ENCODE measurements around the gene ADAMTSL2.

Gene ADAMTSL2

DNA sequence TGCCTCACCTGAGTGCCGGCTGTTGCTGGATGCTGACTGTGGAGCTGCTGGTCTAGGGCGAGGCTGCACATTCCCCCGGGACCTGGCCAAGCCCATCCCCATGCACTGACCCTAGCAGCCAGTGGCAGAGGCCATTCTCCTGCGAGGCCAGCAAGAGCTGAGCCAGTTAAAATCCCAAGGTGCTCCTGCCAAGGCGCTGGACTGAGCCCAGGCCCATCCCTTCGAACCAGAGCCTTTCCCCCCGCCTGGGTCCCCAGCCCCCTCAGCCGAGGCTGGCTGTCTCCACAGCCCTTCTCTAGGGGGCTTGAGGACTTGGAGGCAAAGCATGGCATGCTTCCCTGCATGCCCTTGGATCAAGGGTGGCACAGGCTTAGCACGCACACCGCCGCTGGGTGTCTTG is 1.6 kb downstream of the ADAMTSL2 start:
- DNase-seq = no peak

DNA sequence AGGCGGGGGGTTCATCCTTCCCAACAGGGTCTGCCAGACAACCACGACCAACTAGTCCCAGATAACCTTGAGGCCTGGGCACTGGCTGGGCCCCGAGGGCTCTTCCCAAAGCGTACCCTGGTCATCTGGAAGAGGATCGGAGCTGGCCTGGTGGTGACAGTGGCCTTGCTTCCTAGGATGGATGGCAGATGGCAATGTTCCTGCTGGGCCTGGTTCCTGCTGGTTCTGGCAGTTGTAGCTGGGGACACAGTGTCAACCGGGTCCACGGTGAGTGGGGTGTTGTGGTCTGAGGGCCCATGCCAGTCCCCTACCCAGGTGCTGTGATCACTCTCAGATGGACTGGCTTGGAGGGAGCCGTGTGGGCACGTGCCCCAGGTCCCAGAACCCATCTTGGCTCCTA is 2.0 kb downstream of the ADAMTSL2 start:
- no peak for DNase-seq

DNA sequence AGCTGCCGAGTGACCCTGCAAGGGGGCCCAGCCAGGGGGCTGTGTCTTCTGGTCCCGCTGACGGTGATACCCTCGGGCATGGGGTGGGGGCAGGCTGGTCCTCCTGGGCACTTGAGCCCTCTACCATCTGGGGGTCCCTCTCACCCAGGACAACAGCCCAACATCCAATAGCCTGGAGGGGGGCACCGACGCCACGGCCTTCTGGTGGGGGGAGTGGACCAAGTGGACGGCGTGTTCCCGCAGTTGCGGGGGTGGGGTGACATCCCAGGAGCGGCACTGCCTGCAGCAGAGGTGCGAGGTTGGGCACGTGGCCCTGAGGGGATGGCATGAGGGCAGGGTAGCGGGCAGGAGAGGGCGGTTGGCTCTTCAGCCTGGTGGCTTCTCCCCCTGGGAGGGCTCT is 2.8 kb downstream of the ADAMTSL2 start:
- no peak for DNase-seq

DNA sequence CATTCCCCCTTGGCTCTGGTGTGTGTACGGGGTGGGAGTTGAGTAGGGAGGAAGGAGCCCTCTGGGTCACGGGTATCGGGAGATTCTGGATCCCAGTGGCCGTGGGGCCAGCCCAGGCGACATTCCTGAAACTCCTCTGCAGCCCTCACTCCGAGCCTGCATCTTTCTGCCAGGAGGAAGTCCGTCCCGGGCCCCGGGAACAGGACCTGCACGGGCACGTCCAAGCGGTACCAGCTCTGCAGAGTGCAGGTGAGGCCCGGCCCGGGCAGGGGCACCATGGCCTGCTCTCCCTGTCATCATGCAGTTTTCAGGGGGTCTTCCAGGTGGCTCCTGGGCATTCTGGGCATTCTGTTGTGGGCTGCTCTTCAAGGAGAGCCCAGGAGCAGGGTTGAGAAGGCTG is 3.7 kb downstream of the ADAMTSL2 start:
- no peak for DNase-seq

DNA sequence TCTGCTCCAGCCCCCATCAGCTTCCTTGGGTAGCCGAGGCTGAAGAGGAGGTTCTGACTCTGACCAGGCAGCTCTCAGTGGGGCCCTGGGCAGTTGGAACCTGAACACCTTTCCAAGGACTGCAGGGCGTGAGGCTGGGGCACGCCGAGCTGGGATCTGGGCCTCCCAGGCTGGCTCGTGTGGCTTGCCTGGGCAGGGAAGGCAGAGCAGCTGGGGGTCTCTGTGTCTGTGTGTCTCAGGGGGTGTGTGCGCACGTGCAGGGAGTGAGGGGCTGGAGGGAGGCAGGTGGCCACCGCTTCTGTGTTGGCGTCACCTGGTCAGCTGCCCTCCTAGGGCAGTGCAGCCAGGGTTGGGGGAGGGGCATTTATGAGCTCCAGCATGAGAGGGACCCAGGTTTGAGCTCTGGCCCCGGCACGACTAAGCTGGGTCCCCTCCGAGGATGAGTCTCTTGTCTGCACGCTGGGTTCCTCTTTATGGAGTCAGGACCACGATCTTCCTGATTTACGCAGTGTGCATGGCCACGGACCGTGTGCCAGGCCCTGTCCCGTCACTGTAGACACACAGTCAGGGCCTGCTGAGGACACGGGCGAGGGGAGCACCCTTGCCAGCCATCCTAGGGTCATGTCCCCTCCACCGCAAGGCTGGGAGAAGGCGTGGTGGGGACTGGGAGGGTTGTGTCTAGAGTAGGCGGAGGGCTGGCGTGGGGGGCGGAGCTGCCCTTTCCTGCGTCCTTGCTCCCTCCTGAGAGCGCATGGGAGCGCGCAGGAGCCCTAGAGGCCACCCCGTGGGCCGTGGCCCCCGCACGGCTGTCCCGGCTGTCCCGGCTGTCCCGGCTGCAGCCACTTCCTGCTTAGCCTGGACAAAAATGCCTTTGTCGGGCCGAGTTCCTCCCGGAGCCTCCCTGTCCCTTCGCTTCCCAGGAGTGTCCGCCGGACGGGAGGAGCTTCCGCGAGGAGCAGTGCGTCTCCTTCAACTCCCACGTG is 4.6 kb downstream of the ADAMTSL2 start:
- no peak for DNase-seq

DNA sequence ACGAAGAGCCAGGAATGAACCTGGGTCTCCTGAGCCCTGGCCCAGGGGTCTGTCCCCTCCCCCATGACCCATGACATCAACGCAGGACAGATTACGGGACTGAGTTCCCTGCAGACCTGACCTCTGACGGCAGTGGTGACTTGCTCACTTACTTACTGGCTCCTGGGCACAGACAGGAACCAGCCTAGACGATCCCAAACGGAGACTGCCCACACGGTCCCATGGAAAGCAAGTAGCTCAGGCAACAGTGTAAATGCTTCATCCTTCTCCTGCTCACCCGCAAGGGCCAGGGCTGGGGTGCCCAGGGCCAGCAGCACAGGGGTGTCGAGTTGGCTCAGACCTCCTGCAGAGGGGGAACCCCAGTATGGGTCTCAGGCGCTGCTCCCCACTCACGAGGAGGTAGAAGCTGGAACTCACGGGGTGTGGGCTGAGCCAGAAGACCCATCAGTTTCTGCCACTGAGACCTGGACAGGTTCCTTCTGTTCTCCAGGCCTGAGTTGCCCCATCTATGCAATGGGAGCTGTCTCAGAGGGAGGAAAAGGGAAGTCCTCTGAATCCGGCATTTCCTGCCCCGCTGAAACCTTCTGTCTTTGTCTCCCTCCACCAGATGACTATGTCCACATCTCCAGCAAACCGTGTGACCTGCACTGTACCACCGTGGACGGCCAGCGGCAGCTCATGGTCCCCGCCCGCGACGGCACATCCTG is 5.6 kb downstream of the ADAMTSL2 start:
- no peak for DNase-seq

DNA sequence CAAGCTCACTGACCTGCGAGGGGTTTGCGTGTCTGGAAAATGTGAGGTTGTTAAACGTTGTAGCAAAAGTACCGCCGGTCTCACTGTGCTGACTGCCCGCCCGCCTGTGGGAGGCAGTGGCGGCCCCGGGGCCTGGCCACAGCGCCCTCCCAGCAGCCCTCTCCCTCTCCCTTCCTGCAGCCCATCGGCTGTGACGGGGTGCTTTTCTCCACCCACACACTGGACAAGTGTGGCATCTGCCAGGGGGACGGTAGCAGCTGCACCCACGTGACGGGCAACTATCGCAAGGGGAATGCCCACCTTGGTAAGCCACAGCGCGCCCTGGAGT is 6.2 kb downstream of the ADAMTSL2 start:
- no peak for DNase-seq

DNA sequence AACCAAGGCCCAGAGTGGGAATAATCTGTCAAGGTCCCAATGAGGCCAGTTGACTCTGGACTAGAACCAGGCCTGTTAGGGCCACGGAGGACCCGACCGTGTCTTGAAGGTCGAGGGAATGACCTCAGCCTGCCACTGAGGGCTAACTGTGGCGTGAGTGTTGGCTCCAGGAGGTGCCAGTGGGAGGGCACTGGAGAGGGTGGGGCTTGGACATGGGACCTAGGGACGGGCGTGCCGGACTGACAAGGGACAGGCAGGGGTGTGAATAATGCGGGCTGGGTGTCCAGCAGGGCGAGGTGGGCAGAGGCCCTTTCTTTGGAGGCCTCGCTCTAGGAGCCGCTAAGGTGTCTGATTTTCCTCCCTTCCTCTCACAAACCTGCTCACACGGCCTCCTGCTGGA is 7.5 kb downstream of the ADAMTSL2 start:
- DNase-seq = no peak

DNA sequence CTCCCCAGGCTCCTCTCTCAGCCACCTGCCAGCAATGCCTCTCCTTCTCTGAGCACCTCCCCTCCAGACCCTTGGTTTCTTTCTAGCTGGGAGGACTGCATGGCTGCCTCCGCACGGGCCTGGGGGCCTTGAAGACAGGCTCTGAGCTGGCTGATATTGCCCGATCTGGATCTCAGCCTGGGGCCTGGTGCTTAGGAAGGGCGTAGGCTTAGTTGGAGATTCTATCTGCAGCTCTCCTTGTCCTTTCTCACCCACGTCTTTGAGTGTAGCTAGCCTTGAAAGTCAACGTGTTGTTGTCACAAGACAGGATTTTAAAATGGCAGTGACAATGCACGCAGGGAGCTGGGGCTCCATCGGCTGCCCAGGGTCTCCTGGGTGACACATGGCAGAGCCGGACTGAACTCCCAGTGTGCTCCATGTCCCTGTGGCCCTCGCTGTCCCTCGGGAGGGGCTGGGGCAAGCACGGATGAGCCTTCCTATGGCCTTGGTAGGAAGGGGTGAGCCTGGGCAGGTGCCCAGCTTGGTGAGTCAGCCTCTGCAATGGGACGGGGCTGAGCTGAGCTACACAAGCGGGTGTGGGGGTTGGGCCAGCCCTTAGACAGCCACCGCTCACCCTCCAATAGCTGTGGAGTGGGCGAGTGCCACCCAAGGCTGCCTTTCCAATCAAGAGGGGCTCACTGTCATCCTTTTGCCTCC is 9.4 kb downstream of the ADAMTSL2 start:
- no peak for DNase-seq

DNA sequence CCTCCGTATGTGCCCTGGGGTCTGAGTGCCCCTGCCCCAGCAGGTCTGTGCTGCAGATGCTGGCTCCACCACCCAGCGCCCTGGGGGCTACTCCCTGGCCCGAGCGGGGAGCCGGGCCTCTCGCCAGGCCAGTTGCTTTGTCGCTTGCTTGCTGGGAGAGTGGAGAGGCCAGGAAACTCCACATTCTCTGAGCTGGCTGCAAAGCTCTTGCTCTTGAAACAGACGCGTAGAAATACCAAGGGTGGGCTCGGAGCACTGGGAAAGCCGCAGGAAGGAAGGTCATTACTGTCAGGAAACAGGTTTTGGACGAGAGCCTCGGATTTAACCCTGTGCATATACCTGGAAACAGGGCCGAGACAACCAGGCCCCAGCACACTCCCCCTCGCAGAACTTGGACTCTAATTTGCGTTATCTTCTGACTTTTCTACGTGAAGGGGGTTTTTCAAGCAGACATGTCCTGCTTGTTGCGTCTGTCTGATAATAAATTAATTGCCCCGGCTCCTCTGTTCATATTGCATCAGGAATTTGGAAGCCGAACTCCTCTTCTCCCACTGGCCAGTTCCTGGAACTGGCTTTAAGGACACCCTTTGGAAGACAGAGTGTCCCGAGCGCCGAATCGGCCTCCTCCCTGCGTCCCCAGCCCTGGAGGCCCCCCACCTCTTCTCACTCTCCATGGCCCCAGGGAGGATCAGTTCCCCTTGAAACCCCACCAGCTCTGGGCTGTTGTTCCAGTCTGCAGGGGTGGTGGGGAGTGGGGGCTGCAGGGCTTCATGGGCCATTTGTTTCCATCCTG is 11.2 kb downstream of the ADAMTSL2 start:
- DNase-seq = no peak

DNA sequence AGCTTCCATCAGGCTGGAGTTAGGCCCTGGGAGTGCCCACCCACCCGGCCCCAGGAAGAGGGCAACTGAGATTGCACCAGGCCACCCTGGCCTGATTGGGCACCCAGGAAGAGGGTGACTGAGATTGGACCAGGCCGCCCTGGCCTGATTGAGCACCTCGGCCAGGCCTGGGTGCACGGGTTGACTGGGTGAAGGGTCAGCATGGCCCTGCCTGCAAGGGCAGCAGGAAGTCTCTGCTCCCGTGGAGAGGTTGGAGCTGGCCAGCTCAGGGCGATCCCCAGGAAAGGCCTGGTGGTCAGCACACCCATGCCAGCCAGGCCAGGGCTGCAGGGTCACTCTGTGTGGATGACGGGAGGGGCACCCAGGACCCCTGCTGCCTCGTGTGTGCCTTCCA is 11.8 kb downstream of the ADAMTSL2 start:
- DNase-seq = no peak

DNA sequence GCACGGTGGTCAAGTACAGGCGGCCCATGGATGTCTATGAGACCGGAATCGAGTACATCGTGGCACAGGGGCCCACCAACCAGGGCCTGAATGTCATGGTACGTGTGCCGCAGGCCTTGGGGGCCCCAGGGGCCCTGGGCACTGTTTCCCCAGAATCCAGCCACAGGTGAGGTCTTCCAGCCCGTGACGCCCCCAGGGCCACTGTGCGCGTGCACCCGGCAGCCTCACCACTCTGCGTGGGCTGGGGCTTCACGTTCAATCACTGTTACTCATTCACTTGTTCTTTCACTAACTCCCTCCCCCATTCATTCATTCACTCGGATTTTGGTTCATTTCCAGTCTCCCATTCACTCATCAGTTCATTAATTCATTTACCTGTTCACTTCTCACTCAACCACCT is 12.6 kb downstream of the ADAMTSL2 start:
- DNase-seq = no peak

DNA sequence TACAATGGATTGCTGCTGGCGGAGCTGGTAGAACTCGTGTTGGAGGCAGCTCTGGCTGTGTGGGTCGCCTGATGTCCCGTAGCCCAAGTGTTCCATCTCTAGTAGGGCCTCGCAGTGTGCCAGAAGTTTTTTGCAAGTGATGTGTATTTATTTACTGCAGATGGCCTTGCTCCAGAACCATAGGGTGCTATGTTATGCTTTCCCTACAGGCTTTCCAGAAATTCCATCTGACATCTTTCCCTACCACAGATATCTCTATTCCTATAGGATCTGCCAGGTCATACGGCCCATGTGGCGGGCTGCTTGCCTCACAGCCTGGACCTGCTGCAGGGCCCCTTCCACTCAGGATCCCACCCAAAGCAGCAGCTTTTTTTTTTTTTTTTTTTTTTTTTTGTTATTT is 16.9 kb downstream of the ADAMTSL2 start:
- no peak for DNase-seq

DNA sequence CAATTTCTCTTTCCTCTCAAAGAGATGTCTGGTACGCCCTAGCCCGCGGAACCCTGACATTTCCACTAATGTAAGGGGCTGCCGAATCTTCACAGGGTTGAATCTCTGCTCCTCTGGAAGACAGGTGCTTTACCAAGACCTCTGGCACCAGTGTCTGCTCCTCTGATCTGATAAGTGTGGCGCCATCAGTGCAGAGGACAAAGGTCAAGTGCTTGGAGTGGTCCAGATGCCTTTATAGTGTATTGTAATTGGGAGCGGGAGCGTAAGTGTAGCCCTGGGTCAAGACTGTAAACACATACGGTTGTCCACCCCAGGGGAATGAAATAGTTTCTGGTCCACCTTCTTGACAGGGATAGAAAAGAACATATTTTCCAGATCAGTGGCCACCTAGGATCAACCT is 17.7 kb downstream of the ADAMTSL2 start:
- DNase-seq = no peak

DNA sequence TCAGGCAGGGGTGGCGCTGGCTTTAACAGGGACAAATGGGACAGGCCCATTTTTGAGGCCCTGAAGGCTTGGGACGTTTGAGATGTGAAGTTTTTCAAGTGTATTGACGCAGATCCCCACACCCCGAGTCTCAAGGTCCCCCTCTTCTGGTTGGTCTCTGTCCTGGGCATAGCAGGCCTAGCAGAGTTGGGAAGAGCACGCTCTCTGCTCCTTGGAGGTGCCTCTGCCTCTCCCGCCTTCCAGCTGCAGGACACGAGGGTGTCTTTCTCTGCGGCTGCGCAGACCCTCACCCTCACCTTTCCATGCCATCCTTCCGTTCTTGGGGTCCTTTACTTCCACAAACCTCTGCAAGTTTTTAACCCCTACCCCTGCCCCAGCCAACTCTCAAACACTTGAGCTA is 18.6 kb downstream of the ADAMTSL2 start:
- DNase-seq = no peak

DNA sequence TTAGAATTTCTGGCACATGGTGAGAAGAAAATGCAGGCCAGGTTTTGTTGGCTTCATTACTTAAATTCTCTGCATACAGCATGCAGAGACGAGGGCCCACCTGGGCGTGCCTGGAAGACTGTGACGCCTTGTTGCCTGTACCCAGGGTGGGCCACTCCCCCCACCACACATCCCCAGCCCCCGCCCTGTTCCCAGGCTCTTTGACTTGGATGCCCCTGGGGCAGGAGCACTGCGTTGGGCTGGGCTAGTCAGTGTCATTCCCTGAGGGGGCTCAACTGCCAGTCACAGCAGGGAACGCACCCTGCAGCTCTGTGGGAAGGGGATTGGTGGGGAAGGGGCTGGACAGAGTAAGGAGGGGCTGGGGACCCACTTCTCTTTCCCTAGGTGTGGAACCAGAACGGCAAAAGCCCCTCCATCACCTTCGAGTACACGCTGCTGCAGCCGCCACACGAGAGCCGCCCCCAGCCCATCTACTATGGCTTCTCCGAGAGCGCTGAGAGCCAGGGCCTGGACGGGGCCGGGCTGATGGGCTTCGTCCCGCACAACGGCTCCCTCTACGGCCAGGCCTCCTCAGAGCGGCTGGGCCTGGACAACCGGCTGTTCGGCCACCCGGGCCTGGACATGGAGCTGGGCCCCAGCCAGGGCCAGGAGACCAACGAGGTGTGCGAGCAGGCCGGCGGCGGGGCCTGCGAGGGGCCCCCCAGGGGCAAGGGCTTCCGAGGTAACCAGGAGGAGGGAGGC is 19.6 kb downstream of the ADAMTSL2 start:
- no peak for DNase-seq

DNA sequence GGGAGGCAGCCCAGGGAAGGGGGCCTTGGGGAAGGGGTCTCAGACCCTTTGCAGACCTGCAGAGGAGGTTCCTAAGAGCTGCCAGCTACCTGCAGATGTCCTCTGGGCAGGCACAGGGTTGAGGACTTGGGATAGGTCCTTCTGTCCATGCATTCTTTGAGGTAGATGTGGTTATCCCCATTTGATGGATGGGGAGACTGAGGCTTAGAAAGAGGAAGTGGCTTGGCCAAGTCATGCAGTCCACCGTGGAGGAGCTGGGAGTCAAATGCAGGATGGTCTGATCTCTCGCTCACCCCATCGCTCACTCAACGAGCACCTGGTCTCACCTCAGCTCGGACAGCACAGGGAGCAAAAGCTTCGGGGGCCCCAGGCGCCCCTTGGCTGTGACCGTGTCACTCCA is 20.2 kb downstream of the ADAMTSL2 start:
- no peak for DNase-seq

DNA sequence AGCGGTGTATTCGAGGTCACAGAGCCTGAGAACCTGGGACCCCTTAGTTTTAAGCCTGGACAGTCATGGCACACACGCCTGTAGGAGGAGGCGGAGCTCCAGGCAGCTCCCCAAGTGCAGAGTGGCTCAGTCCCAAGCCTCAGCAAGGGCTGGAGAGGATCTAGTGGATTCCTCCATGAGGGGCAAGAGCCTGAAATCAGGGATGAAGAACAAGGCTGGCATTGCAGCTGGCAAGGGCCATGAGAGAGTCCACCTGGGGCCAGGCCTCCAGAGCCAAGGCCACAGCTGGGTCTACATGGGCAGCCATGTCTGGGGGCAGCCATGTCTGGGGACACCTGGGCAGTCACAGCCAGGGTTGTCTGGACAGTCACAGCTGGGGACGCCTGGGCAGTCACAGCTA is 21.9 kb downstream of the ADAMTSL2 start:
- no peak for DNase-seq

DNA sequence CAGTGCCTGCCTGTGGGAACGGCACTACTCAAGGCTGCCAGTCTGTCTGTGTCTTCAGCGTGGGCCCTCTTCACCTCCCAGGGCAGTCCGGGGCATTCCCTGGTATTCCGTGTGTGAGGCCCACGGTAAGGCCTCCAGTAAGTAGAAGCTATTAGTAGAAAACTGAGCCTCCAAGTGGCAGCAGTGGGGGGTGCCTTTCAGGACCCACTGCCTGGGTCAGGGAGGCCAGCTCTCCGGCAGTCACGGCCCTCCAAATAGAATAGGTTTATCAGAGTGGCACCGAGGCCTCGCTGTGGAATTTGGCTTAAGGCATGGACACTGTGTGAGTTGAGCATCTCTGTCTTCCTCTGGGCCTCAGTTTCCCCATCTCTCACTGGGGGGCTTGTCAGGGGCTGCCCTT is 23.1 kb downstream of the ADAMTSL2 start:
- no peak for DNase-seq

DNA sequence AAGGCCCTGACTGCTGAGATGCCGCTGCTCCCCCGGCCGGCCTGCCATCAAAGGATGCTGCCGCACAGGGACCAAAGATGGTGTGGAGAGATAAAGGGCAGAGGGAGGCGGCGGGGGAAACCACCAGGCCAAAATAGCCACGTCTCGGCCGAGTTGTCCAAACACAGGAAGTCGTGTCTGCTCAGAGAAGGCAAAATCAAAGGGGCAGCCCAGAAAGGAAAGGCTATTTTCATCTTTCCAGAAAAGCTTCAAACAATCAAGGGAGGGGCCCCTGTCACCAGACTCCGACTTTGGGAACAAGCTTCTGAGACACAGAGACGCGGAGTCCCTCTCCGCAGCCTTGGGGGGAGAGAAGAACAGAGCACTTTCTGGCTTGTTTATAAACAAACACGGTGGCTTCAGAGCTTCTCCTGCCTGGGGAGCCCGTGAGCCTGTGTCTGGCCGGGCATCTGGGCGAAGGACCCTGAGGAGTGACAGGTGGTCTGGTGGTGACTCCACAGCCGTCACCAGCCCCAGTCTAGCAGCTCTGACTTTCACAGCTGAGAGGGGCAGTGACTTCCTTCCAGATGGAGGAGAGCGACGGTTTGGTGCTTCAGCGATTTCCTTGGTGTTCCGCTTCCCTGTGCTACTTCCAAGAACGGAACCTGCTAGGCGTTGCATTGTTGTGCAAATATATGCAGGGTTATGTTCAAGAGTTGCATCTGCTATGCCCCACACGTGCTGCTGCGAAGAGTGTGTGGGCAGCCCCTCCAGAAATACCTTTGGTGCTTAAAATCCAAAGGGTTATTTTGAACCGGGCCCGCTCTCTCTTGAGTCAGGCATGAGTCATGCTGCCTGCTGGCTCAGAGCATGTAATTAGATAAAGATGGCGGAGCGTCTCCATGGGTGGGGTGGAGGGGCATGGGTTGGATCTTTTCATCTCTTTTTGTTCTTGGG is 24.0 kb downstream of the ADAMTSL2 start:
- no peak for DNase-seq

DNA sequence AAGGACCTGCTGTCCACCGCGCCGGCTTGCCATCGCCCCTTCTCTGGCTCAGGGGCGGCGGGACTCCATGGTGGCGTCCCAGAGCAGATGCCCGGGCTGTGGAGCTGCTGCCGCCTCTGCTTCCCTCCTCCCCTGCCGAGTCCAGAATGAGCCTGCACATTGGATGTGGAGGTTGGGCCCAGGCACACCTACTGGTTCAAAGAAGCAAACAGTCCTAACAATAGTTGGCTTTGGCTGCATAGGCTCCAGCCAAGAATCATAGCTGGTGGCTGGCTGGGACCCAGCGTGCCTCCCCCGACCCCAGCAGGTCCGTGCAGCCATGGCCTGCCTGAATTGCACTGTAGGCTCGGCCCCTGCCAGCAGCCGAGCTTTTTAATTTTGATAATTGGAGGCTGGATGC is 25.8 kb downstream of the ADAMTSL2 start:
- no peak for DNase-seq
